ENCODE measurements around the gene WDR91. TPM values are rescaled to one million over a fixed set of nuclear protein-coding genes. Genes with fewer than 3 reads are reported as not detected.

Gene WDR91
- total RNA-seq, 1 donor from 2014 or later, result 5.5 TPM

DNA sequence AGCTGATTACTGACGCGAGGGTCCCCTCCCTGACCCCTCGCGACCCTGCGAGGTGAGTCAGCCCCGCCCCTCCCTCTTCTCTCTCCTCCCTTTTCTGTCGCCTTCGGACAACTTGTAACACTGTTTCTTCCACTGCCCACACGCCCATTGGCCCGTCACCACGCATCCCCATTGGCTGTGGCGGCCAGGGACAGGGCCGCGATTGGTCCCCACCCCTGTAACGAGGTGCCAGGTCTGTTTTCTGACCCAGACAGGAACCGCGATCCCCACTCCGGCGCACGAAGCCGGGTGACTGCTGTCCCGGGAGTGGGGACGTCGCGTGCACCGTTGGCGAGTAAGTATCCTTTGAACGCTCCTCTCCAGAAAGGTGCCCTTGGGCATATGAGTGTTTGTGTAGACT, 22.2 kb upstream of the WDR91 start, which contains the start of gene STRA8:
TSS of gene STRA8 (plus strand) at position 269 of the 400 bp plus-strand sequence. CDS start 6,687 bp downstream, outside the sequence.
- DNase-seq (ENCODE audit: low read depth), result no peak
- H3K27ac ChIP-seq (ENCODE audit: low read depth, low read length), result no peak within 1 kb of the TSS
- no peak for FAIRE-seq

DNA sequence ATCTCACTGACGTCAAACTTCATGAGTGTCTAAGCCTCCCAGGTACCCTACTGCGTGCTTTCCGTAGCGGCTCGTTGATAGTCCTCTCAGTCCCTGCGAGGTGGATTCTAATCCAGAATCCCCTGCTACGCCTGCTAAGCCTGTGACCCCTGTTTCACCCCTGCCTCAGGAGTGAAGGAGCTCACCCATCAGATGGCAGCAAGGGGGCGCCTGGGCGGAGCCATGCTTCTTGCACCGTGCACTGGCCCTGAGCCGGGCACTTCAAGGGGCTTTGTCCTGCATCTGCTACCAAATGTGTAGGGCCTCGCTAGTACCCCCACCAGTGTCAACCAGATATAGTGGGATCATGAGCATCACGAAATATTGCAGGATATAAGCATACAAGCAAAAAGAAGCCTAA, 21.4 kb upstream of the WDR91 start:
- Histone ChIP-seq H3K79me2 (ENCODE audit: insufficient read depth, low read length) (no peaks in the 10 kb centered on the region), H3K27ac (ENCODE audit: low read depth, low read length) (no peak overlapping the region), H2AFZ (ENCODE audit: low read depth, low read length) (no peak overlapping the region), H3K4me1 (ENCODE audit: insufficient read depth, low read length) (no peaks in the 10 kb centered on the region), H3K27me3 (ENCODE audit: insufficient read depth, low read length) (no peaks in the 10 kb centered on the region), H3K9ac (ENCODE audit: low read length) (no peak overlapping the region), H3K36me3 (ENCODE audit: insufficient read depth, low read length) (no peaks in the 10 kb centered on the region), H3K9me3 (ENCODE audit: insufficient read depth, low read depth, low read length) (no peaks in the 10 kb centered on the region), H4K20me1 (ENCODE audit: insufficient read depth, low read length) (no peaks in the 10 kb centered on the region), H3K4me3 (ENCODE audit: insufficient read depth, low read depth, low read length) (no peak overlapping the region), H3K4me2 (ENCODE audit: low read length) (no peak overlapping the region)
- H3K27ac Mint-ChIP-seq (ENCODE audit: unreplicated experiment), result no peak overlapping the region
- no peak overlapping the region for H3K4me3 Mint-ChIP-seq (ENCODE audit: unreplicated experiment)
- TF ChIP-seq, protein P1, sequence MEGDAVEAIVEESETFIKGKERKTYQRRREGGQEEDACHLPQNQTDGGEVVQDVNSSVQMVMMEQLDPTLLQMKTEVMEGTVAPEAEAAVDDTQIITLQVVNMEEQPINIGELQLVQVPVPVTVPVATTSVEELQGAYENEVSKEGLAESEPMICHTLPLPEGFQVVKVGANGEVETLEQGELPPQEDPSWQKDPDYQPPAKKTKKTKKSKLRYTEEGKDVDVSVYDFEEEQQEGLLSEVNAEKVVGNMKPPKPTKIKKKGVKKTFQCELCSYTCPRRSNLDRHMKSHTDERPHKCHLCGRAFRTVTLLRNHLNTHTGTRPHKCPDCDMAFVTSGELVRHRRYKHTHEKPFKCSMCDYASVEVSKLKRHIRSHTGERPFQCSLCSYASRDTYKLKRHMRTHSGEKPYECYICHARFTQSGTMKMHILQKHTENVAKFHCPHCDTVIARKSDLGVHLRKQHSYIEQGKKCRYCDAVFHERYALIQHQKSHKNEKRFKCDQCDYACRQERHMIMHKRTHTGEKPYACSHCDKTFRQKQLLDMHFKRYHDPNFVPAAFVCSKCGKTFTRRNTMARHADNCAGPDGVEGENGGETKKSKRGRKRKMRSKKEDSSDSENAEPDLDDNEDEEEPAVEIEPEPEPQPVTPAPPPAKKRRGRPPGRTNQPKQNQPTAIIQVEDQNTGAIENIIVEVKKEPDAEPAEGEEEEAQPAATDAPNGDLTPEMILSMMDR (IDR thresholded peaks at IDR 0.05; ENCODE audit: insufficient read depth, low read depth, low read length), result no peak
- no peak for TF ChIP-seq EZH2 (IDR thresholded peaks at IDR 0.05; ENCODE audit: insufficient read depth, low read length)
- peaks cover 2% of the 10 kb centered on the region for H3K9me3 Mint-ChIP-seq (ENCODE audit: unreplicated experiment)
- H3K27me3 Mint-ChIP-seq (ENCODE audit: low read depth, unreplicated experiment), result peaks cover 8% of the 10 kb centered on the region
- H3K4me1 Mint-ChIP-seq (ENCODE audit: low read depth, unreplicated experiment), result peaks cover 12% of the 10 kb centered on the region
- H3K36me3 Mint-ChIP-seq (ENCODE audit: low read depth, unreplicated experiment), result no peaks in the 10 kb centered on the region
- DNase-seq (ENCODE audit: low read depth) (no peak), FAIRE-seq (no peak)

More for the DNA sequence above, 22.2 kb upstream of the WDR91 start, which contains the start of gene STRA8:
- no peaks in the 10 kb centered on the region for H3K4me1 ChIP-seq (ENCODE audit: insufficient read depth, low read length)
- no peaks in the 10 kb centered on the region for H3K9me3 ChIP-seq (ENCODE audit: insufficient read depth, low read depth, low read length)
- H3K36me3 ChIP-seq (ENCODE audit: insufficient read depth, low read length), result no peaks in the 10 kb centered on the region
- H3K4me1 Mint-ChIP-seq (ENCODE audit: low read depth, unreplicated experiment), result peaks cover 12% of the 10 kb centered on the region
- H3K79me2 ChIP-seq (ENCODE audit: insufficient read depth, low read length), result no peaks in the 10 kb centered on the region
- no peak within 1 kb of the TSS for H3K4me2 ChIP-seq (ENCODE audit: low read length)
- H4K20me1 ChIP-seq (ENCODE audit: insufficient read depth, low read length), result no peaks in the 10 kb centered on the region
- H3K9ac ChIP-seq (ENCODE audit: low read length), result no peak within 1 kb of the TSS
- no peaks in the 10 kb centered on the region for H3K36me3 Mint-ChIP-seq (ENCODE audit: low read depth, unreplicated experiment)
- H3K4me3 ChIP-seq (ENCODE audit: insufficient read depth, low read depth, low read length), result no peak within 1 kb of the TSS
- no peak within 1 kb of the TSS for H2AFZ ChIP-seq (ENCODE audit: low read depth, low read length)
- no peak for TF ChIP-seq EZH2 (IDR thresholded peaks at IDR 0.05; ENCODE audit: insufficient read depth, low read length)
- TF ChIP-seq, protein P1 (IDR thresholded peaks at IDR 0.05; ENCODE audit: insufficient read depth, low read depth, low read length), result no peak
- H3K4me3 Mint-ChIP-seq (ENCODE audit: unreplicated experiment), result no peak within 1 kb of the TSS
- H3K9me3 Mint-ChIP-seq (ENCODE audit: unreplicated experiment), result peaks cover 2% of the 10 kb centered on the region
- no peaks in the 10 kb centered on the region for H3K27me3 ChIP-seq (ENCODE audit: insufficient read depth, low read length)
- H3K27ac Mint-ChIP-seq (ENCODE audit: unreplicated experiment), result no peak within 1 kb of the TSS
- H3K27me3 Mint-ChIP-seq (ENCODE audit: low read depth, unreplicated experiment), result peaks cover 8% of the 10 kb centered on the region

DNA sequence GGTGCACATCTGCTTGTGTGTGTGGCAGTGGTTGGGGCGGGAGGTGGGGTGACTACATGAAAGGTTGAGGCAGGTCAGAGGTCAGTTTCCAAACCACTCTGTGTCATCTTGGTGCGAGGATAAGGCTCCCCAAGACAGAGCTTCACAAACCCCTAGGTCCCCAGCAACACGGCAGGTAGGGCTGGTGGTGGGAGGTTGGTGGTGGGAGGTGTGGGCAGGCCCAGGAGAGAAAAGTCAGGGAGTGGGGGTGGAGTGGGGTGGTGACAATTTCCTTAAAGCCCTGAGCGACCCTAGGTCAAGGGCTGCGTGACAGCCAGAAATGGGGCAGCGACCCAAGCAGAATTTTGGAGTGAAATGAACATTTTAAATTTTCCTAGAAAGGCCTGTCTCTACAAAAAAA, 20.8 kb upstream of the WDR91 start:
- DNase-seq (ENCODE audit: low read depth) (no peak), FAIRE-seq (no peak)
- peaks cover 12% of the 10 kb centered on the region for H3K4me1 Mint-ChIP-seq (ENCODE audit: low read depth, unreplicated experiment)

More for the DNA sequence above, 20.8 kb upstream of the WDR91 start:
- H3K27ac Mint-ChIP-seq (ENCODE audit: unreplicated experiment), result no peak overlapping the region
- H3K36me3 ChIP-seq (ENCODE audit: insufficient read depth, low read length), result no peaks in the 10 kb centered on the region
- peaks cover 2% of the 10 kb centered on the region for H3K9me3 Mint-ChIP-seq (ENCODE audit: unreplicated experiment)
- no peak overlapping the region for H3K9ac ChIP-seq (ENCODE audit: low read length)
- H3K9me3 ChIP-seq (ENCODE audit: insufficient read depth, low read depth, low read length), result no peaks in the 10 kb centered on the region
- no peaks in the 10 kb centered on the region for H3K79me2 ChIP-seq (ENCODE audit: insufficient read depth, low read length)
- no peaks in the 10 kb centered on the region for H3K36me3 Mint-ChIP-seq (ENCODE audit: low read depth, unreplicated experiment)
- no peaks in the 10 kb centered on the region for H3K27me3 ChIP-seq (ENCODE audit: insufficient read depth, low read length)
- H3K27me3 Mint-ChIP-seq (ENCODE audit: low read depth, unreplicated experiment), result peaks cover 8% of the 10 kb centered on the region
- H3K4me1 ChIP-seq (ENCODE audit: insufficient read depth, low read length), result no peaks in the 10 kb centered on the region
- no peak overlapping the region for H3K4me3 ChIP-seq (ENCODE audit: insufficient read depth, low read depth, low read length)
- no peak overlapping the region for H3K4me2 ChIP-seq (ENCODE audit: low read length)
- no peak overlapping the region for H3K4me3 Mint-ChIP-seq (ENCODE audit: unreplicated experiment)
- no peak overlapping the region for H3K27ac ChIP-seq (ENCODE audit: low read depth, low read length)
- TF ChIP-seq, protein P1 (IDR thresholded peaks at IDR 0.05; ENCODE audit: insufficient read depth, low read depth, low read length), result no peak
- TF ChIP-seq EZH2 (IDR thresholded peaks at IDR 0.05; ENCODE audit: insufficient read depth, low read length), result no peak
- H2AFZ ChIP-seq (ENCODE audit: low read depth, low read length), result no peak overlapping the region
- no peaks in the 10 kb centered on the region for H4K20me1 ChIP-seq (ENCODE audit: insufficient read depth, low read length)

Data from astrocyte (in vitro differentiated cells and primary cell).